Measurements from ENCODE around the gene GRAMD4.

Gene GRAMD4

DNA sequence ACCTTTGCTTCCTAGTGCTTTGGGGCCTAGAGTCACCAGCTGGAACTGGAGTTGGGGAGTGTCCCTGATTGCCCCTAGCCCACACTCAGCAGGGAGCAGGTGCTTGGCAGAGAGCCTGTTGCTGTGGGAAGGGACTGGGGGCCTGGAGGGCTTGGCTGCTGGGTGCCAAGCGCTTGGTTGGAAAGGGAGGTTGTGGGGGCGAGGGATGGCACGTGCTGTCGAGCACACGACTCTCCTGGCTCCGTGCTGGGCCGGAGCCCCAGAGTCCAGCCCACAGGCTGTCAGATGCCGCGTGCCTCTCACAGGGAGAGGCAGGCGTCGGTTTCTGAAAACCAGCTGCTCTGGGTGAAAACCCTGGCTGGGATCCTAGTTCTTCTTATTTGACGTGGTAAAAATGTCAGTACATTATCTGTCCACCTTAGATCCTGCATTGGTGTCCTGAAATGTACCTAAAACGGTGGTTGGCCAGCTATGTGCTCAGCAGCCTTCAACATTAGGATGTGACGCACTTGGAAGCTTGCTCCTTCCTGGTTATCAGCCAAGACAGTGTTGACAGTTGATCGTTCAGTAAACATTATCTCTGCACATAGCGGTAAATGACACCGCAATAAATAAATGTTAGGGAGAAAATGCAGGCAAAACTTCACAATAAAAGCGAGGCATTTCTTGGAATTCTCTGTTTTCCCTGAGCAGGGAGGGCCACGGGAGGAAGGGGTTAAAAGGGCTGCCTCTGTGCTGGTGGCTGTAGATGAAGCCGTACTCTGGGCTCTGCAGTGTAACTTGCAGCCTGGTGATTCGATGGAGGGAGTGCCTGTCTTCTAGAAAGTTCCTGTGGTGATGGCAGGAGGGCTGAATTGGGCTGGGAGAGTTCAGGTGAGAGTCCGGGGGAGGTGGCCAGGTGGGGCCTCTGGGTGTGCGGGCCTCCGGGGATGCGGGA lies 29.2 kb downstream of the GRAMD4 start:
- no peak for DNase-seq
- no peak overlapping the region for H3K4me2 ChIP-seq (ENCODE audit: low read depth, low read length)
- no peak for TF ChIP-seq EZH2 (optimal IDR thresholded peaks at IDR 0.05; ENCODE audit: low read depth, low read length)
- TF ChIP-seq, protein P1, sequence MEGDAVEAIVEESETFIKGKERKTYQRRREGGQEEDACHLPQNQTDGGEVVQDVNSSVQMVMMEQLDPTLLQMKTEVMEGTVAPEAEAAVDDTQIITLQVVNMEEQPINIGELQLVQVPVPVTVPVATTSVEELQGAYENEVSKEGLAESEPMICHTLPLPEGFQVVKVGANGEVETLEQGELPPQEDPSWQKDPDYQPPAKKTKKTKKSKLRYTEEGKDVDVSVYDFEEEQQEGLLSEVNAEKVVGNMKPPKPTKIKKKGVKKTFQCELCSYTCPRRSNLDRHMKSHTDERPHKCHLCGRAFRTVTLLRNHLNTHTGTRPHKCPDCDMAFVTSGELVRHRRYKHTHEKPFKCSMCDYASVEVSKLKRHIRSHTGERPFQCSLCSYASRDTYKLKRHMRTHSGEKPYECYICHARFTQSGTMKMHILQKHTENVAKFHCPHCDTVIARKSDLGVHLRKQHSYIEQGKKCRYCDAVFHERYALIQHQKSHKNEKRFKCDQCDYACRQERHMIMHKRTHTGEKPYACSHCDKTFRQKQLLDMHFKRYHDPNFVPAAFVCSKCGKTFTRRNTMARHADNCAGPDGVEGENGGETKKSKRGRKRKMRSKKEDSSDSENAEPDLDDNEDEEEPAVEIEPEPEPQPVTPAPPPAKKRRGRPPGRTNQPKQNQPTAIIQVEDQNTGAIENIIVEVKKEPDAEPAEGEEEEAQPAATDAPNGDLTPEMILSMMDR (IDR thresholded peaks at IDR 0.05; ENCODE audit: low read length): no peak
- TF ChIP-seq EZH2phosphoT487 (IDR thresholded peaks at IDR 0.05; ENCODE audit: low read length): no peak
- no peaks in the 10 kb centered on the region for H3F3A ChIP-seq (ENCODE audit: insufficient read depth, low read length)
- no peaks in the 10 kb centered on the region for H3K9me2 ChIP-seq (replicated peaks; ENCODE audit: insufficient read depth, low read length)
- H3K79me2 ChIP-seq (ENCODE audit: low read length): no peaks in the 10 kb centered on the region
- H3K27me3 ChIP-seq (replicated peaks; ENCODE audit: insufficient read depth, low read length): no peaks in the 10 kb centered on the region
- no peak overlapping the region for H3K4me3 ChIP-seq (ENCODE audit: low read length)
- H3K4me1 ChIP-seq (ENCODE audit: low read length): peaks cover 6% of the 10 kb centered on the region
- no peaks in the 10 kb centered on the region for H3K9me3 ChIP-seq (replicated peaks; ENCODE audit: insufficient read depth, low read length)
- no peak overlapping the region for H2AFZ ChIP-seq (ENCODE audit: low read length)
- no peaks in the 10 kb centered on the region for H3K36me3 ChIP-seq (replicated peaks; ENCODE audit: insufficient read depth, low read length)
- no peak overlapping the region for H3K9ac ChIP-seq (ENCODE audit: low read length)
- H3K27ac ChIP-seq (ENCODE audit: low read length): no peak overlapping the region
- no peaks in the 10 kb centered on the region for H4K20me1 ChIP-seq (ENCODE audit: insufficient read depth, low read length)

GRCh38 chr22:46650078-46650810 lies 30.1 kb downstream of the GRAMD4 start:
- Histone ChIP-seq H3K27me3 (replicated peaks; ENCODE audit: insufficient read depth, low read length) (no peaks in the 10 kb centered on the region), H3K4me3 (ENCODE audit: low read length) (no peak overlapping the region), H3K9me2 (replicated peaks; ENCODE audit: insufficient read depth, low read length) (no peaks in the 10 kb centered on the region), H2AFZ (ENCODE audit: low read length) (no peak overlapping the region), H3F3A (ENCODE audit: insufficient read depth, low read length) (no peaks in the 10 kb centered on the region), H3K4me1 (ENCODE audit: low read length) (peaks cover 6% of the 10 kb centered on the region), H3K4me2 (ENCODE audit: low read depth, low read length) (no peak overlapping the region), H3K9ac (ENCODE audit: low read length) (no peak overlapping the region), H3K79me2 (ENCODE audit: low read length) (no peaks in the 10 kb centered on the region), H3K36me3 (replicated peaks; ENCODE audit: insufficient read depth, low read length) (no peaks in the 10 kb centered on the region), H4K20me1 (ENCODE audit: insufficient read depth, low read length) (no peaks in the 10 kb centered on the region), H3K9me3 (replicated peaks; ENCODE audit: insufficient read depth, low read length) (no peaks in the 10 kb centered on the region), H3K27ac (ENCODE audit: low read length) (no peak overlapping the region)
- no peak for DNase-seq
- TF ChIP-seq, protein P1 (IDR thresholded peaks at IDR 0.05; ENCODE audit: low read length): no peak
- no peak for TF ChIP-seq EZH2 (optimal IDR thresholded peaks at IDR 0.05; ENCODE audit: low read depth, low read length)
- no peak for TF ChIP-seq EZH2phosphoT487 (IDR thresholded peaks at IDR 0.05; ENCODE audit: low read length)

- Histone ChIP-seq H3K9me3 (replicated peaks; ENCODE audit: insufficient read depth, low read length) (no peaks in the 10 kb centered on the region), H4K20me1 (ENCODE audit: insufficient read depth, low read length) (no peaks in the 10 kb centered on the region), H3F3A (ENCODE audit: insufficient read depth, low read length) (no peaks in the 10 kb centered on the region), H3K27me3 (replicated peaks; ENCODE audit: insufficient read depth, low read length) (no peaks in the 10 kb centered on the region), H3K4me2 (ENCODE audit: low read depth, low read length) (no peak overlapping the region), H3K4me1 (ENCODE audit: low read length) (peaks cover 6% of the 10 kb centered on the region), H3K9me2 (replicated peaks; ENCODE audit: insufficient read depth, low read length) (no peaks in the 10 kb centered on the region), H3K27ac (ENCODE audit: low read length) (no peak overlapping the region), H3K79me2 (ENCODE audit: low read length) (no peaks in the 10 kb centered on the region), H3K9ac (ENCODE audit: low read length) (no peak overlapping the region), H3K36me3 (replicated peaks; ENCODE audit: insufficient read depth, low read length) (no peaks in the 10 kb centered on the region), H3K4me3 (ENCODE audit: low read length) (no peak overlapping the region), H2AFZ (ENCODE audit: low read length) (no peak overlapping the region)
- no peak for DNase-seq
- TF ChIP-seq EZH2 (optimal IDR thresholded peaks at IDR 0.05; ENCODE audit: low read depth, low read length): no peak
- no peak for TF ChIP-seq EZH2phosphoT487 (IDR thresholded peaks at IDR 0.05; ENCODE audit: low read length)
- TF ChIP-seq, protein P1 (IDR thresholded peaks at IDR 0.05; ENCODE audit: low read length): no peak
Measured at GRCh38 chr22:46651316-46651715, 31.1 kb downstream of the GRAMD4 start.

Data from MM.1S (cell line).